Endothelial cell of umbilical vein (primary cell): ENCODE data around the gene RNF125. TPM values are rescaled to one million over a fixed set of nuclear protein-coding genes. Genes with fewer than 3 reads are reported as not detected.

Source experiments
- BruUV-seq: library from RNA; stranded (reverse); fragments of 400-500 nt; replicated peaks from 2 replicates; lab custom pipeline; 2021; lab: Mats Ljungman, UMichigan
- CTCF ChIA-PET: fragments of 300-600, 350-600 bp; sonication (Branson Sonifier 250); formaldehyde crosslinking; loops from one replicate; lab custom pipeline; 2021; ENCODE audit warnings: antibody characterized with exemption, inconsistent platforms; lab: Charles Lee
- POLR2A ChIA-PET: fragments of 300-600, 350-600 bp; sonication (Branson Sonifier 250); formaldehyde crosslinking; loops from one replicate; lab custom pipeline; 2021; ENCODE audit warnings: antibody characterized with exemption, inconsistent platforms; lab: Charles Lee
- DNase-seq: peaks from one replicate; pipeline ENCODE4 v3.0.0-alpha.2; 2011; ENCODE audit warnings: low read depth, low spot score
- FAIRE-seq: peaks from 2 replicates; lab custom pipeline; 2011; peaks lifted over from hg19 to GRCh38; lab: Jason Lieb, UNC
- H2AFZ ChIP-seq: 2 replicates; pipeline ENCODE4 v1.6.0; 2012; ENCODE audit warnings: low read depth, low read length, control low read depth, inconsistent platforms
- H3K27ac ChIP-seq: 2 replicates; pipeline ENCODE4 v1.5.1; 2011; ENCODE audit warnings: low read depth, mild to moderate bottlenecking, control low read depth, low read length, moderate library complexity; ENCODE audit not compliant: insufficient read depth
- H3K27me3 ChIP-seq, 2 experiments: 2 replicates each; pipeline versions ENCODE4 v1.6.0 to v1.6.1; 2011; ENCODE audit warnings: low read length in 2 of 2, mixed read lengths in 1 of 2; ENCODE audit not compliant: control insufficient read depth in 2 of 2, insufficient read depth in 2 of 2
- H3K36me3 ChIP-seq, 2 experiments: 2 replicates in 1 of 2; 3 replicates in 1 of 2; pipeline ENCODE4 v1.5.1; 2011; ENCODE audit warnings: low read length in 2 of 2, mild to moderate bottlenecking in 1 of 2, moderate library complexity in 1 of 2; ENCODE audit not compliant: control insufficient read depth in 2 of 2, insufficient read depth in 2 of 2; ENCODE audit errors: extremely low read depth in 1 of 2
- H3K4me1 ChIP-seq: 3 replicates; pipeline ENCODE4 v1.5.1; 2011; ENCODE audit warnings: mild to moderate bottlenecking, low read length; ENCODE audit not compliant: control insufficient read depth, insufficient read depth; ENCODE audit errors: extremely low read depth
- H3K4me2 ChIP-seq: 2 replicates; pipeline ENCODE4 v1.6.1; 2011; ENCODE audit warnings: low read length, control low read depth, mixed read lengths; ENCODE audit not compliant: insufficient read depth
- H3K4me3 ChIP-seq, 3 experiments: fragments of 200-600 bp in 1 of 3; sonication (generic), shearing (Covaris generic) in 1 of 3; replicated peaks in 1 of 3; 2 replicates each; pipeline ENCODE4 v1.5.1; 2011 to 2016; ENCODE audit warnings: control low read depth in 3 of 3, low read length in 3 of 3, mild to moderate bottlenecking in 2 of 3, inconsistent platforms in 1 of 3, low read depth in 1 of 3, moderate library complexity in 1 of 3; ENCODE audit not compliant: insufficient read depth in 1 of 3
- H3K79me2 ChIP-seq: 2 replicates; pipeline ENCODE4 v1.6.0; 2012; ENCODE audit warnings: low read length, inconsistent platforms; ENCODE audit not compliant: control insufficient read depth, insufficient read depth
- H3K9ac ChIP-seq: replicated peaks from 2 replicates; pipeline ENCODE3; 2011; ENCODE audit warnings: low read length, control low read depth; ENCODE audit not compliant: insufficient read depth; ENCODE audit errors: extremely low read depth
- H3K9me1 ChIP-seq: replicated peaks from 3 replicates; pipeline ENCODE4 v1.6.0; 2011; ENCODE audit warnings: mild to moderate bottlenecking, low read length; ENCODE audit not compliant: control insufficient read depth, insufficient read depth; ENCODE audit errors: extremely low read depth
- H3K9me3 ChIP-seq: replicated peaks from 2 replicates; pipeline ENCODE4 v1.5.1; 2012; ENCODE audit warnings: low read length, inconsistent platforms; ENCODE audit not compliant: control insufficient read depth, insufficient read depth
- H4K20me1 ChIP-seq: replicated peaks from 2 replicates; pipeline ENCODE3; 2011; ENCODE audit warnings: mild to moderate bottlenecking, low read length; ENCODE audit not compliant: control insufficient read depth, insufficient read depth; ENCODE audit errors: extremely low read depth
- CTCF ChIP-seq, 2 donors: IDR thresholded peaks; 1 replicate in 1 of 2; 2 replicates in 1 of 2; pipeline ENCODE4 v1.5.1; 2011; ENCODE audit warnings: low read length in 2 of 2, mild to moderate bottlenecking in 2 of 2, moderate library complexity in 2 of 2, control low read depth in 1 of 2, inconsistent platforms in 1 of 2, low read depth in 1 of 2; ENCODE audit not compliant: insufficient read depth in 1 of 2; ENCODE audit errors: extremely low read depth in 1 of 2
- EZH2 ChIP-seq: IDR thresholded peaks from 2 replicates; pipeline ENCODE4 v1.6.1; 2012; ENCODE audit warnings: borderline replicate concordance, low read depth, mild to moderate bottlenecking, moderate library complexity, low read length, inconsistent platforms; ENCODE audit not compliant: severe bottlenecking
- FOS ChIP-seq: IDR thresholded peaks from 2 replicates; pipeline ENCODE4 v1.6.1; 2011; ENCODE audit warnings: mild to moderate bottlenecking, low read length, moderate library complexity, borderline replicate concordance; ENCODE audit not compliant: insufficient read depth
- GATA2 ChIP-seq: IDR thresholded peaks from 2 replicates; pipeline ENCODE4 v1.7.0; 2011; ENCODE audit warnings: low read depth, mild to moderate bottlenecking, moderate library complexity, mixed read lengths, low read length; ENCODE audit not compliant: insufficient read length, insufficient read depth
- JUN ChIP-seq: IDR thresholded peaks from 2 replicates; pipeline ENCODE4 v1.6.1; 2011; ENCODE audit warnings: borderline replicate concordance, low read depth; ENCODE audit not compliant: insufficient read length, insufficient read depth
- MAX ChIP-seq: IDR thresholded peaks from 2 replicates; pipeline ENCODE4 v1.6.1; 2011; ENCODE audit not compliant: insufficient read depth, insufficient read length
- MYC ChIP-seq: IDR thresholded peaks from one replicate; pipeline ENCODE4 v1.6.1; 2011; ENCODE audit warnings: mild to moderate bottlenecking, low read depth, low read length
- POLR2A ChIP-seq: IDR thresholded peaks from 2 replicates; pipeline ENCODE4 v1.6.1; 2012; ENCODE audit warnings: low read depth, mild to moderate bottlenecking, control low read depth, low read length
- POLR2AphosphoS5 ChIP-seq: IDR thresholded peaks from 2 replicates; pipeline ENCODE4 v1.6.1; 2012; ENCODE audit warnings: low read depth, mild to moderate bottlenecking, control low read depth, low read length, moderate library complexity; ENCODE audit not compliant: insufficient read depth
- dilution Hi-C: fragments of 300-500 bp; cut with MboI; formaldehyde crosslinking; loops from one replicate; pipeline ENCODE4 v1.15.0; 2019; ENCODE audit warnings: low sequenced_read_pairs; ENCODE audit not compliant: extremely low pct_ligation_motif_present
- intact Hi-C: fragments of 100-400 bp; cut with micrococcal nuclease; formaldehyde crosslinking; loops from one replicate; pipeline ENCODE4 v1.10.0; 2022
- polyA plus RNA-seq, 4 experiments: library from polyadenylated mRNA; depleted of rRNA in 3 of 4; stranded (reverse) in 3 of 4; unstranded in 1 of 4; fragments of >200 nt; gene quantifications; 2 replicates each; pipeline versions ENCODE4 v1.2.1 to v1.2.3, GENCODE V29; 2011 to 2012; ENCODE audit warnings: missing spikeins in 1 of 4
- total RNA-seq: library from RNA; stranded (reverse); gene quantifications from 2 replicates; pipeline ENCODE4 v1.2.3, GENCODE V29; 2021

Gene RNF125
- total and polyA plus RNA-seq, 2 donors (not counting 3 experiments of a cell fraction or from before 2014, with no cell fraction given), result 0.73 to 1.3 TPM

- Histone ChIP-seq H3K36me3 (peaks cover 0 to 5% of the 10 kb centered on the region in 2 experiments), H3K4me2 (no peak overlapping the region), H3K9me3 (no peaks in the 10 kb centered on the region), H3K9me1 (no peaks in the 10 kb centered on the region), H3K79me2 (peaks cover 62% of the 10 kb centered on the region), H3K4me1 (peaks cover 8% of the 10 kb centered on the region), H3K27me3 (no peaks in the 10 kb centered on the region), H4K20me1 (no peaks in the 10 kb centered on the region), H3K4me3 (no peak overlapping the region), H2AFZ (no peak overlapping the region), H3K27ac (no peak overlapping the region), H3K9ac (no peak overlapping the region)
- intact Hi-C loops (no loop called here), dilution Hi-C loops (no loop called here)
- CTCF ChIA-PET, result no interaction called here
- DNase-seq, result no peak
- TF ChIP-seq EZH2 (no peak), JUN (no peak), POLR2AphosphoS5 (no peak), GATA2 (no peak), MAX (no peak), MYC (no peak), FOS (no peak)
- no TSS peak for BruUV-seq
- no peak for FAIRE-seq
- POLR2A ChIA-PET, result no interaction called here
These were observed 95.8 kb downstream of the RNF125 start for GRCh38 chr18:32114293-32114942.

GRCh38 chr18:32122039-32122438 lies 103.4 kb downstream of the RNF125 start:
- intact Hi-C loops, result no loop called here
- no peak overlapping the region for H3K4me2 ChIP-seq
- dilution Hi-C loops, result no loop called here
- FAIRE-seq (peak; percentile 43), DNase-seq (no peak)
- H2AFZ ChIP-seq, result no peak overlapping the region
- H3K27me3 ChIP-seq, result no peaks in the 10 kb centered on the region
- POLR2A ChIA-PET, result no interaction called here
- H3K4me3 ChIP-seq, result no peak overlapping the region
- H3K79me2 ChIP-seq, result peaks cover 16% of the 10 kb centered on the region
- H3K27ac ChIP-seq, result no peak overlapping the region
- peaks cover 4% of the 10 kb centered on the region for H3K4me1 ChIP-seq
- TF ChIP-seq MAX (no peak), JUN (no peak), MYC (no peak), FOS (no peak), CTCF (IDR thresholded peaks at IDR 0.05; ENCODE audit: extremely low read depth in 1 of 2, insufficient read depth in 1 of 2, low read depth in 1 of 2, low read length in 2 of 2) (no peak), EZH2 (no peak), GATA2 (no peak), POLR2AphosphoS5 (no peak), POLR2A (no peak)
- H3K9me3 ChIP-seq, result no peaks in the 10 kb centered on the region
- no peaks in the 10 kb centered on the region for H4K20me1 ChIP-seq
- H3K9ac ChIP-seq, result no peak overlapping the region
- no peaks in the 10 kb centered on the region for H3K9me1 ChIP-seq
- no TSS peak for BruUV-seq
- H3K36me3 ChIP-seq, result peaks cover 0 to 2% of the 10 kb centered on the region in 2 experiments
- CTCF ChIA-PET, result interaction anchor here (1.1 kb wide), 1 partner anchor 17 kb away, joined by 3 read pairs; no protein-coding TSS in a partner anchor
